HepG2 (cell line): ENCODE measurements around the gene TIMM10. TPM values are rescaled to one million over a fixed set of nuclear protein-coding genes. Genes with fewer than 3 reads are reported as not detected.

Experiments used
- ADNP ChIP-seq: sonication (generic); formaldehyde crosslinking; IDR thresholded peaks from 2 replicates; pipeline ENCODE4 v1.4.0; 2020; ENCODE audit warnings: missing genetic modification reagents
- ATM ChIP-seq: fragments of 450-650 bp; IDR thresholded peaks from 2 replicates; pipeline ENCODE4 v1.7.1; 2017; ENCODE audit warnings: mild to moderate bottlenecking, borderline replicate concordance
- CEBPG ChIP-seq: IDR thresholded peaks from 2 replicates; pipeline ENCODE4 v1.6.1; 2016
- ETV6 ChIP-seq: sonication (generic); formaldehyde crosslinking; conservative IDR thresholded peaks from 2 replicates; pipeline ENCODE4 v1.4.0; 2020; ENCODE audit warnings: missing genetic modification reagents
- HNRNPK ChIP-seq: fragments of 200-400 bp; formaldehyde crosslinking; IDR thresholded peaks from 2 replicates; pipeline ENCODE4 v1.6.1; 2018; ENCODE audit warnings: low read length, low read depth, moderate library complexity, mild to moderate bottlenecking; ENCODE audit not compliant: poor library complexity, severe bottlenecking
- MYNN ChIP-seq: sonication (generic); formaldehyde crosslinking; IDR thresholded peaks from 2 replicates; pipeline ENCODE4 v1.4.0; 2020; ENCODE audit warnings: mild to moderate bottlenecking, low read depth, missing genetic modification reagents
- NBN ChIP-seq: fragments of 450-650 bp; conservative IDR thresholded peaks from 2 replicates; pipeline ENCODE4 v1.6.1; 2017
- NR2F6 ChIP-seq, 2 experiments: IDR thresholded peaks; 2 replicates each; pipeline ENCODE4 v1.6.1; 2016; ENCODE audit warnings: antibody characterized with exemption in 1 of 2, mild to moderate bottlenecking in 1 of 2
- PLSCR1 ChIP-seq: sonication (generic); formaldehyde crosslinking; IDR thresholded peaks from 2 replicates; pipeline ENCODE4 v1.5.0; 2020; ENCODE audit warnings: missing genetic modification reagents, mild to moderate bottlenecking, borderline replicate concordance
- RELA ChIP-seq: sonication (generic); formaldehyde crosslinking; IDR thresholded peaks from 2 replicates; pipeline ENCODE4 v1.4.0; 2020; ENCODE audit warnings: missing genetic modification reagents
- RFX1 ChIP-seq: fragments of 450-650 bp; IDR thresholded peaks from 2 replicates; pipeline ENCODE4 v1.6.1; 2017
- RXRA ChIP-seq: sonication (generic); formaldehyde crosslinking; IDR thresholded peaks from 2 replicates; pipeline ENCODE4 v1.5.1; 2020; ENCODE audit warnings: missing genetic modification reagents
- SIN3A ChIP-seq: IDR thresholded peaks from 2 replicates; pipeline ENCODE4 v1.6.1; 2011; ENCODE audit warnings: low read depth, mild to moderate bottlenecking, control low read depth, low read length, borderline replicate concordance
- SKI ChIP-seq: fragments of 450-650 bp; IDR thresholded peaks from one replicate; pipeline ENCODE4 v1.6.1; 2018; ENCODE audit warnings: mild to moderate bottlenecking; ENCODE audit not compliant: partially characterized antibody
- SMAD1 ChIP-seq: sonication (generic); formaldehyde crosslinking; IDR thresholded peaks from 2 replicates; pipeline ENCODE4 v1.4.0; 2020; ENCODE audit warnings: missing genetic modification reagents, low read depth, mild to moderate bottlenecking, borderline replicate concordance
- TMF1 ChIP-seq: sonication (generic); formaldehyde crosslinking; IDR thresholded peaks from 2 replicates; pipeline ENCODE4 v1.8.1; 2022; ENCODE audit warnings: low read depth, missing genetic modification reagents
- ZNF225 ChIP-seq: sonication (generic); formaldehyde crosslinking; IDR thresholded peaks from 2 replicates; pipeline ENCODE4 v1.4.0; 2020; ENCODE audit warnings: mild to moderate bottlenecking, missing genetic modification reagents
- ZNF274 ChIP-seq: sonication (generic); formaldehyde crosslinking; IDR thresholded peaks from 2 replicates; pipeline ENCODE4 v1.5.1; 2020; ENCODE audit warnings: mild to moderate bottlenecking, missing genetic modification reagents
- ZNF432 ChIP-seq: sonication (generic); formaldehyde crosslinking; IDR thresholded peaks from 2 replicates; pipeline ENCODE4 v1.5.0; 2020; ENCODE audit warnings: missing genetic modification reagents, mild to moderate bottlenecking, borderline replicate concordance
- ZNF709 ChIP-seq: sonication (generic); formaldehyde crosslinking; IDR thresholded peaks from 2 replicates; pipeline ENCODE4 v1.5.0; 2020; ENCODE audit warnings: mild to moderate bottlenecking, missing genetic modification reagents
- ZSCAN5A ChIP-seq: sonication (generic); formaldehyde crosslinking; IDR thresholded peaks from 2 replicates; pipeline ENCODE4 v1.8.0; 2022; ENCODE audit warnings: mild to moderate bottlenecking, missing genetic modification reagents, borderline replicate concordance
- ZSCAN9 ChIP-seq: IDR thresholded peaks from 2 replicates; pipeline ENCODE4 v1.6.1; 2016; ENCODE audit warnings: borderline replicate concordance
- polyA plus RNA-seq, 8 experiments: library from polyadenylated mRNA; depleted of rRNA in 3 of 8; stranded (reverse) in 7 of 8; unstranded in 1 of 8; fragments of >200 nt; fragmentation: Illumina TruSeq in 4 of 8; extraction: Trizol in 4 of 8; gene quantifications; 2 replicates each; pipeline versions ENCODE4 v1.2.1 to v1.2.3, GENCODE V29; 2011 to 2016; ENCODE audit warnings: low read depth in 4 of 8, missing spikeins in 1 of 8, mixed read lengths in 1 of 8; ENCODE audit not compliant: insufficient read depth in 1 of 8
- total RNA-seq, 5 experiments: library from RNA; depleted of rRNA; stranded (reverse); fragments of >200 nt; fragmentation: Illumina TruSeq; extraction: Trizol; gene quantifications; 2 replicates each; pipeline ENCODE4 v1.2.3, GENCODE V29; 2016; ENCODE audit warnings: low read depth in 1 of 5
- TF ChIP-seq, protein P1 (sequence below): sonication (generic); formaldehyde crosslinking; IDR thresholded peaks from 2 replicates; pipeline ENCODE4 v1.4.0; 2020; ENCODE audit warnings: mild to moderate bottlenecking, missing genetic modification reagents
- TF ChIP-seq, protein P2 (sequence below): sonication (generic); formaldehyde crosslinking; IDR thresholded peaks from 2 replicates; pipeline ENCODE4 v1.4.0; 2020; ENCODE audit warnings: missing genetic modification reagents, low read depth, mild to moderate bottlenecking, borderline replicate concordance
- TF ChIP-seq, protein P3 (sequence below): sonication (generic); formaldehyde crosslinking; IDR thresholded peaks from 2 replicates; pipeline ENCODE4 v1.8.0; 2022; ENCODE audit warnings: missing genetic modification reagents, low read depth, mild to moderate bottlenecking, borderline replicate concordance
- TF ChIP-seq, protein P4 (sequence below): sonication (generic); formaldehyde crosslinking; IDR thresholded peaks from 2 replicates; pipeline ENCODE4 v1.5.0; 2020; ENCODE audit warnings: missing genetic modification reagents

TIMM10 gene
- total and polyA plus RNA-seq, 2 of the 13 experiments (the other 11 are each of a cell fraction or from before 2014, with no cell fraction given), result 67.8 to 82.2 TPM

GRCh38 chr11:57552479-57552878, 21.9 kb upstream of the TIMM10 start (continued):
- TF ChIP-seq ZSCAN5A (no peak), RFX1 (no peak), MYNN (CRISPR knock-in tag) (no peak), ZNF432 (CRISPR knock-in tag) (no peak), ZNF709 (CRISPR knock-in tag) (no peak), SKI (no peak), HNRNPK (no peak), ZNF274 (CRISPR knock-in tag) (no peak), ATM (no peak), ZSCAN9 (no peak), CEBPG (peak; percentile 58; the same call in 1 of the 2 replicates), ADNP (CRISPR knock-in tag) (no peak), RELA (CRISPR knock-in tag) (no peak), ZNF225 (no peak), SMAD1 (CRISPR knock-in tag) (no peak), SIN3A (no peak), NBN (no peak), ETV6 (CRISPR knock-in tag) (no peak), RXRA (CRISPR knock-in tag) (peak; percentile 58; the same call in 1 of the 2 replicates), NR2F6 (IDR thresholded peaks at IDR 0.05) (peak; percentile 87), NR2F6 (CRISPR knock-in tag; IDR thresholded peaks at IDR 0.05) (peak; percentile 67), TMF1 (CRISPR knock-in tag) (no peak), PLSCR1 (CRISPR knock-in tag) (no peak)
- TF ChIP-seq, protein P1, sequence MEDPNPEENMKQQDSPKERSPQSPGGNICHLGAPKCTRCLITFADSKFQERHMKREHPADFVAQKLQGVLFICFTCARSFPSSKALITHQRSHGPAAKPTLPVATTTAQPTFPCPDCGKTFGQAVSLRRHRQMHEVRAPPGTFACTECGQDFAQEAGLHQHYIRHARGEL (CRISPR knock-in tag), result no peak
- TF ChIP-seq, protein P2, sequence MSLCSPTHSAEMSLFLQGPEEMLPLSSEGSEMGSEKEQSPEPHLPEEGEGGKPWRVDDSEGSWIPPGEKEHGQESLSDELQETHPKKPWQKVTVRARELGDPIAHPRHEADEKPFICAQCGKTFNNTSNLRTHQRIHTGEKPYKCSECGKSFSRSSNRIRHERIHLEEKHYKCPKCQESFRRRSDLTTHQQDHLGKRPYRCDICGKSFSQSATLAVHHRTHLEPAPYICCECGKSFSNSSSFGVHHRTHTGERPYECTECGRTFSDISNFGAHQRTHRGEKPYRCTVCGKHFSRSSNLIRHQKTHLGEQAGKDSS (CRISPR knock-in tag), result no peak
- TF ChIP-seq, protein P3, sequence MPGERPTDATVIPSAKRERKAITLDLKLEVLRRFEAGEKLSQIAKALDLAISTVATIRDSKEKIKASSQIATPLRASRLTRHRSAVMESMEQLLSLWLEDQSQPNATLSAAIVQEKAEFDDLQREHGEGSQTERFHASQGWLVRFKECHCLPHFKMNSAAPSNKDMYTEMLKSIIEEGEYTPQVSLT, result no peak
- TF ChIP-seq, protein P4, sequence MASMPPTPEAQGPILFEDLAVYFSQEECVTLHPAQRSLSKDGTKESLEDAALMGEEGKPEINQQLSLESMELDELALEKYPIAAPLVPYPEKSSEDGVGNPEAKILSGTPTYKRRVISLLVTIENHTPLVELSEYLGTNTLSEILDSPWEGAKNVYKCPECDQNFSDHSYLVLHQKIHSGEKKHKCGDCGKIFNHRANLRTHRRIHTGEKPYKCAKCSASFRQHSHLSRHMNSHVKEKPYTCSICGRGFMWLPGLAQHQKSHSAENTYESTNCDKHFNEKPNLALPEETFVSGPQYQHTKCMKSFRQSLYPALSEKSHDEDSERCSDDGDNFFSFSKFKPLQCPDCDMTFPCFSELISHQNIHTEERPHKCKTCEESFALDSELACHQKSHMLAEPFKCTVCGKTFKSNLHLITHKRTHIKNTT (CRISPR knock-in tag), result no peak
